Activated CD4-positive, alpha-beta T cell treated with anti-CD3 and anti-CD28 coated beads, Interleukin-2, Interleukin-6, amounts not matched to agents 100 ng/mL and 50 ng/mL, durations not matched to agents 16 hours and 8 hours (primary cell): ENCODE data around the gene MRPL43.
"Not testable (repeated sequence)": the region's sequence is repeated elsewhere in the genome, so short reads cannot be mapped to it uniquely, and the experiment has no call there.

ENCODE experiments used
- DNase-seq: peaks from one replicate; pipeline ENCODE4 v3.0.0-alpha.2; 2020

The MRPL43 gene

GRCh38 chr10:100986952-100987684, at the start of gene MRPL43, which contains the start of gene TWNK:
Gene MRPL43, minus strand, starts transcription at chr10:100987497. Its CDS starts 54 bp downstream, at chr10:100987443.
Gene TWNK, plus strand, starts transcription at chr10:100987543. Its CDS starts 668 bp downstream, at chr10:100988211.
- DNase-seq: peak; percentile 89

GRCh38 chr10:101036726-101037125, 49.4 kb upstream of the MRPL43 start:
- no peak for DNase-seq

- DNase-seq: no peak
Observed at GRCh38 chr10:101035916-101036702, 48.8 kb upstream of the MRPL43 start.

GRCh38 chr10:101035314-101035713, 48.0 kb upstream of the MRPL43 start:
- no peak for DNase-seq

- DNase-seq: not testable (repeated sequence)
Observed at GRCh38 chr10:101034404-101034803, 47.1 kb upstream of the MRPL43 start.

GRCh38 chr10:101033276-101033675, 46.0 kb upstream of the MRPL43 start:
- DNase-seq: no peak

GRCh38 chr10:101032637-101033224, 45.4 kb upstream of the MRPL43 start:
- DNase-seq: peak; percentile 80

- peak; percentile 83 for DNase-seq
Observed at GRCh38 chr10:101031796-101032636, 44.7 kb upstream of the MRPL43 start.

GRCh38 chr10:101031128-101031795, 44.0 kb upstream of the MRPL43 start, which contains the start of the genes PDZD7 and SFXN3:
Gene PDZD7, minus strand, starts transcription at chr10:101031129. Its CDS starts 910 bp downstream, at chr10:101030219.
Gene SFXN3, plus strand, starts transcription at chr10:101031234. Its CDS starts 3,461 bp downstream, at chr10:101034695.
- peak; percentile 98 for DNase-seq

GRCh38 chr10:101030496-101031127, 43.3 kb upstream of the MRPL43 start:
- DNase-seq: no peak

- DNase-seq: no peak
Observed at GRCh38 chr10:101029520-101030295, 42.4 kb upstream of the MRPL43 start.

- no peak for DNase-seq
Observed at GRCh38 chr10:101028446-101029337, 41.4 kb upstream of the MRPL43 start.

GRCh38 chr10:101027106-101027720, 39.9 kb upstream of the MRPL43 start:
- DNase-seq: no peak

- DNase-seq: no peak
Observed at GRCh38 chr10:101022967-101023705, 35.8 kb upstream of the MRPL43 start.

GRCh38 chr10:101021692-101022251, 34.5 kb upstream of the MRPL43 start:
- DNase-seq: no peak

- no peak for DNase-seq
Observed at GRCh38 chr10:101021239-101021638, 33.9 kb upstream of the MRPL43 start.

GRCh38 chr10:101020427-101021075, 33.3 kb upstream of the MRPL43 start:
- no peak for DNase-seq

GRCh38 chr10:101019440-101019703, 32.1 kb upstream of the MRPL43 start:
- DNase-seq: no peak
